ENCODE results near the gene SAFB.

The SAFB gene

DNA sequence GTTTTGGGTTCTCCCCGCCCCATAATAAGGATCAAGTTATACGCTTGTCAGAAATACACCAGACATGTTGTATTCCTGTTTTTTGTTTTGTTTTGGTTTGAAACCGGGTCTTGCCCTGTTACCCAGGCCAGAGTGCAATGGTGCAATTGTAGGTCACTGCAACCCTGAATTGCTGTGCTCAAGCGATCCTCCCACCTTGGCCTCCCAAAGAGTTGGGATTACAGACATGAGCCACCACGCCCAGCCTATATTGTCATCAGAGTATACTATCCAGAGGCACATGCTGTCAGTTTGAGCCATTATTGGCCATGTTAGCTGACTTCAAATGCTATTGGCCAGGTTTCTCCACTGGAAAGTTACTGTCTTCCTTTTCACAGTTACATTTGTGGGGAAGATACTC, 9.8 kb downstream of the SAFB start:
- Histone ChIP-seq H2AK5ac (ENCODE audit: low read depth, low read length) (no peak overlapping the region), H3K36me3 (replicated peaks in 1 of 2; ENCODE audit: control insufficient read depth in 2 of 2, insufficient read depth in 2 of 2, low read length in 2 of 2) (peaks cover 15 to 90% of the 10 kb centered on the region in 2 donors), H2BK15ac (ENCODE audit: low read length) (no peak overlapping the region), H3K18ac (ENCODE audit: low read length) (no peak overlapping the region), H3K9me3 (replicated peaks in 1 of 2; ENCODE audit: control insufficient read depth in 2 of 2, insufficient read depth in 1 of 2, low read depth in 1 of 2, low read length in 2 of 2) (no peaks in the 10 kb centered on the region), H2BK5ac (ENCODE audit: low read length) (no peak overlapping the region), H2BK12ac (ENCODE audit: low read length) (no peak overlapping the region), H3K9ac (ENCODE audit: low read depth, low read length, poor library complexity) (no peak overlapping the region), H4K8ac (ENCODE audit: low read depth, low read length) (no peak overlapping the region), H2AFZ (ENCODE audit: low read length) (no peak overlapping the region), H3K23ac (ENCODE audit: low read depth, low read length, poor library complexity) (no peak overlapping the region), H3K14ac (ENCODE audit: low read length) (no peak overlapping the region), H2BK120ac (ENCODE audit: low read depth, low read length) (no peak overlapping the region), H3K4ac (ENCODE audit: low read length) (no peak overlapping the region), H3K27ac (replicated peaks; ENCODE audit: low read length) (no peak overlapping the region), H3K79me1 (ENCODE audit: low read depth, low read length) (peaks cover 8% of the 10 kb centered on the region), H3K4me2 (ENCODE audit: insufficient read depth, low read length, poor library complexity, severe bottlenecking) (no peak overlapping the region), H3K4me3 (ENCODE audit: low read length in 2 of 2) (no peak overlapping the region), H3K4me1 (ENCODE audit: control insufficient read depth in 2 of 2, insufficient read depth in 1 of 2, low read depth in 1 of 2, low read length in 2 of 2) (peaks cover 0 to 1% of the 10 kb centered on the region in 2 donors), H3K27me3 (ENCODE audit: control insufficient read depth in 3 of 3, insufficient read depth in 3 of 3, low read depth in 1 of 3, low read length in 3 of 3) (no peaks in the 10 kb centered on the region), H4K91ac (ENCODE audit: low read depth, low read length, poor library complexity) (peak overlapping the region; percentile 57)
- DNase-seq (ENCODE audit: low spot score), result no peak
- no CpG with 5 or more reads among the region's 5 CpGs for WGBS, 2 donors (ENCODE audit: extremely low coverage in 2 of 2, insufficient read length in 2 of 2, insufficient replicate concordance in 1 of 2)

DNA sequence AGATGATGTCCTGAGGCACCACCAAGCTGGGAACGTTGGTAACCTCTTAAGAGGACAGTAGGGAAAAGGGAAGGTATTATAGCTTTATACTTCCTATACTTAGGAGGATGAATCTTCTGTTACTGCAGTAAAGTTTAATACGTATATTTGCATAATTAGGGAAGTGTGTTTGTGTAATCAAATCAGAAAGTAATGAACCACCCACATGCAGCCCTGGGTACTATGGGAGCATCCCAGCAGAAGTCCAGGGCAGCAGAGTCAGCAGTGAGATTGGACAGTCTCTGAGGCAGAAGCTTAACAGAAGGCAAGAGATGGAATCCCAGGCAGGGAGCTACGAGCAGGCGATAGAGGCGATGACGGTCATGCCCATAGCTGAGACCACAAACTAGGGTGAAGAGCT, 12.5 kb downstream of the SAFB start:
- H2AK5ac ChIP-seq (ENCODE audit: low read depth, low read length), result no peak overlapping the region
- no peak overlapping the region for H2BK120ac ChIP-seq (ENCODE audit: low read depth, low read length)
- no peak overlapping the region for H2BK15ac ChIP-seq (ENCODE audit: low read length)
- no peak overlapping the region for H3K4me3 ChIP-seq (ENCODE audit: low read length in 2 of 2)
- no peak overlapping the region for H3K9ac ChIP-seq (ENCODE audit: low read depth, low read length, poor library complexity)
- no peak overlapping the region for H4K91ac ChIP-seq (ENCODE audit: low read depth, low read length, poor library complexity)
- WGBS, 2 donors (ENCODE audit: extremely low coverage in 2 of 2, insufficient read length in 2 of 2, insufficient replicate concordance in 1 of 2), result no CpG with 5 or more reads among the region's 6 CpGs
- H3K36me3 ChIP-seq (replicated peaks in 1 of 2; ENCODE audit: control insufficient read depth in 2 of 2, insufficient read depth in 2 of 2, low read length in 2 of 2), result peaks cover 6 to 86% of the 10 kb centered on the region in 2 donors
- H3K18ac ChIP-seq (ENCODE audit: low read length), result no peak overlapping the region
- no peak overlapping the region for H3K4ac ChIP-seq (ENCODE audit: low read length)
- no peak overlapping the region for H3K4me2 ChIP-seq (ENCODE audit: insufficient read depth, low read length, poor library complexity, severe bottlenecking)
- H3K27ac ChIP-seq (replicated peaks; ENCODE audit: low read length), result no peak overlapping the region
- DNase-seq (ENCODE audit: low spot score), result no peak
- no peak overlapping the region for H4K8ac ChIP-seq (ENCODE audit: low read depth, low read length)
- H3K79me1 ChIP-seq (ENCODE audit: low read depth, low read length), result peaks cover 8% of the 10 kb centered on the region
- H3K14ac ChIP-seq (ENCODE audit: low read length), result no peak overlapping the region
- no peak overlapping the region for H2BK5ac ChIP-seq (ENCODE audit: low read length)
- no peak overlapping the region for H2AFZ ChIP-seq (ENCODE audit: low read length)
- no peaks in the 10 kb centered on the region for H3K27me3 ChIP-seq (ENCODE audit: control insufficient read depth in 3 of 3, insufficient read depth in 3 of 3, low read depth in 1 of 3, low read length in 3 of 3)
- no peaks in the 10 kb centered on the region for H3K9me3 ChIP-seq (replicated peaks in 1 of 2; ENCODE audit: control insufficient read depth in 2 of 2, insufficient read depth in 1 of 2, low read depth in 1 of 2, low read length in 2 of 2)
- no peak overlapping the region for H3K23ac ChIP-seq (ENCODE audit: low read depth, low read length, poor library complexity)
- no peak overlapping the region for H2BK12ac ChIP-seq (ENCODE audit: low read length)
- peaks cover 0 to 1% of the 10 kb centered on the region in 2 donors for H3K4me1 ChIP-seq (ENCODE audit: control insufficient read depth in 2 of 2, insufficient read depth in 1 of 2, low read depth in 1 of 2, low read length in 2 of 2)

- Histone ChIP-seq H3K27ac (replicated peaks; ENCODE audit: low read length) (no peak overlapping the region), H2BK120ac (ENCODE audit: low read depth, low read length) (no peak overlapping the region), H3K9ac (ENCODE audit: low read depth, low read length, poor library complexity) (no peak overlapping the region), H3K4me3 (ENCODE audit: low read length in 2 of 2) (no peak overlapping the region), H3K27me3 (ENCODE audit: control insufficient read depth in 3 of 3, insufficient read depth in 3 of 3, low read depth in 1 of 3, low read length in 3 of 3) (no peaks in the 10 kb centered on the region), H2BK12ac (ENCODE audit: low read length) (no peak overlapping the region), H4K91ac (ENCODE audit: low read depth, low read length, poor library complexity) (no peak overlapping the region), H3K4me1 (ENCODE audit: control insufficient read depth in 2 of 2, insufficient read depth in 1 of 2, low read depth in 1 of 2, low read length in 2 of 2) (no peaks in the 10 kb centered on the region), H2BK5ac (ENCODE audit: low read length) (no peak overlapping the region), H3K4ac (ENCODE audit: low read length) (no peak overlapping the region), H3K4me2 (ENCODE audit: insufficient read depth, low read length, poor library complexity, severe bottlenecking) (no peak overlapping the region), H2BK15ac (ENCODE audit: low read length) (no peak overlapping the region), H3K79me1 (ENCODE audit: low read depth, low read length) (peaks cover 8% of the 10 kb centered on the region), H3K18ac (ENCODE audit: low read length) (no peak overlapping the region), H4K8ac (ENCODE audit: low read depth, low read length) (no peak overlapping the region), H3K36me3 (replicated peaks in 1 of 2; ENCODE audit: control insufficient read depth in 2 of 2, insufficient read depth in 2 of 2, low read length in 2 of 2) (peaks cover 12 to 84% of the 10 kb centered on the region in 2 donors), H2AK5ac (ENCODE audit: low read depth, low read length) (no peak overlapping the region), H3K23ac (ENCODE audit: low read depth, low read length, poor library complexity) (no peak overlapping the region), H2AFZ (ENCODE audit: low read length) (no peak overlapping the region), H3K9me3 (replicated peaks in 1 of 2; ENCODE audit: control insufficient read depth in 2 of 2, insufficient read depth in 1 of 2, low read depth in 1 of 2, low read length in 2 of 2) (no peaks in the 10 kb centered on the region), H3K14ac (ENCODE audit: low read length) (no peak overlapping the region)
- WGBS, 2 donors (ENCODE audit: extremely low coverage in 2 of 2, insufficient read length in 2 of 2, insufficient replicate concordance in 1 of 2), result no CpG with 5 or more reads among the region's 1 CpG
- DNase-seq (ENCODE audit: low spot score), result no peak
Measured at GRCh38 chr19:5637971-5638370, 15.1 kb downstream of the SAFB start.

GRCh38 chr19:5641171-5641570, 18.3 kb downstream of the SAFB start:
- no peak overlapping the region for H4K8ac ChIP-seq (ENCODE audit: low read depth, low read length)
- no peak overlapping the region for H3K4ac ChIP-seq (ENCODE audit: low read length)
- WGBS, 2 donors (ENCODE audit: extremely low coverage in 2 of 2, insufficient read length in 2 of 2, insufficient replicate concordance in 1 of 2), result no CpG with 5 or more reads among the region's 4 CpGs
- DNase-seq (ENCODE audit: low spot score), result no peak
- no peaks in the 10 kb centered on the region for H3K27me3 ChIP-seq (ENCODE audit: control insufficient read depth in 3 of 3, insufficient read depth in 3 of 3, low read depth in 1 of 3, low read length in 3 of 3)
- H2AFZ ChIP-seq (ENCODE audit: low read length), result no peak overlapping the region
- no peak overlapping the region for H3K4me2 ChIP-seq (ENCODE audit: insufficient read depth, low read length, poor library complexity, severe bottlenecking)
- no peak overlapping the region for H2BK120ac ChIP-seq (ENCODE audit: low read depth, low read length)
- no peaks in the 10 kb centered on the region for H3K9me3 ChIP-seq (replicated peaks in 1 of 2; ENCODE audit: control insufficient read depth in 2 of 2, insufficient read depth in 1 of 2, low read depth in 1 of 2, low read length in 2 of 2)
- no peak overlapping the region for H4K91ac ChIP-seq (ENCODE audit: low read depth, low read length, poor library complexity)
- H3K4me1 ChIP-seq (ENCODE audit: control insufficient read depth in 2 of 2, insufficient read depth in 1 of 2, low read depth in 1 of 2, low read length in 2 of 2), result no peaks in the 10 kb centered on the region
- no peak overlapping the region for H2BK5ac ChIP-seq (ENCODE audit: low read length)
- H2BK12ac ChIP-seq (ENCODE audit: low read length), result no peak overlapping the region
- peaks cover 9% of the 10 kb centered on the region for H3K79me1 ChIP-seq (ENCODE audit: low read depth, low read length)
- no peak overlapping the region for H3K14ac ChIP-seq (ENCODE audit: low read length)
- H3K23ac ChIP-seq (ENCODE audit: low read depth, low read length, poor library complexity), result no peak overlapping the region
- H3K18ac ChIP-seq (ENCODE audit: low read length), result no peak overlapping the region
- H3K36me3 ChIP-seq (replicated peaks in 1 of 2; ENCODE audit: control insufficient read depth in 2 of 2, insufficient read depth in 2 of 2, low read length in 2 of 2), result peaks cover 24 to 91% of the 10 kb centered on the region in 2 donors
- no peak overlapping the region for H3K4me3 ChIP-seq (ENCODE audit: low read length in 2 of 2)
- H3K27ac ChIP-seq (replicated peaks; ENCODE audit: low read length), result no peak overlapping the region
- no peak overlapping the region for H3K9ac ChIP-seq (ENCODE audit: low read depth, low read length, poor library complexity)
- no peak overlapping the region for H2BK15ac ChIP-seq (ENCODE audit: low read length)
- H2AK5ac ChIP-seq (ENCODE audit: low read depth, low read length), result no peak overlapping the region

Data from neuronal stem cell (in vitro differentiated cells).